ENCODE measurements around the gene CES1.

DNA sequence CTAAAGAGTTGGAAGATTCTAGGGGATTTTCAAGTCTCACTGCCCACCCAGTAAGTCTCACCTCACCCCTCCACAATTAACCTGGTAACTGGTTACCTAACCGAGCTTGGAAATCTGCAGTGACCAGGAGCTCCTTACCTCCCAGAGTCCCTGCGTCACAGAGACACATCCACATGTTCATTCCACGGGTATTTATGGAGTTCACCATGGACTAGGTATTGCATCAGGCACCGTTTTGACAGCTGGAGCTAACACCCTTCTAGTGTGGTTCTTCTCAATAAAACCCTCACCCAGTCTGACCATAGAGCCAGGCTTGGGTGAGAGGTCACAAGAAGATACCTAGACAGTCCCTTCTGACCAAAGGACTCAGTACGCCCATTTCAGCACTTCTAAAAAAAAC is 40.2 kb upstream of the CES1 start:
- TF ChIP-seq, protein P1, sequence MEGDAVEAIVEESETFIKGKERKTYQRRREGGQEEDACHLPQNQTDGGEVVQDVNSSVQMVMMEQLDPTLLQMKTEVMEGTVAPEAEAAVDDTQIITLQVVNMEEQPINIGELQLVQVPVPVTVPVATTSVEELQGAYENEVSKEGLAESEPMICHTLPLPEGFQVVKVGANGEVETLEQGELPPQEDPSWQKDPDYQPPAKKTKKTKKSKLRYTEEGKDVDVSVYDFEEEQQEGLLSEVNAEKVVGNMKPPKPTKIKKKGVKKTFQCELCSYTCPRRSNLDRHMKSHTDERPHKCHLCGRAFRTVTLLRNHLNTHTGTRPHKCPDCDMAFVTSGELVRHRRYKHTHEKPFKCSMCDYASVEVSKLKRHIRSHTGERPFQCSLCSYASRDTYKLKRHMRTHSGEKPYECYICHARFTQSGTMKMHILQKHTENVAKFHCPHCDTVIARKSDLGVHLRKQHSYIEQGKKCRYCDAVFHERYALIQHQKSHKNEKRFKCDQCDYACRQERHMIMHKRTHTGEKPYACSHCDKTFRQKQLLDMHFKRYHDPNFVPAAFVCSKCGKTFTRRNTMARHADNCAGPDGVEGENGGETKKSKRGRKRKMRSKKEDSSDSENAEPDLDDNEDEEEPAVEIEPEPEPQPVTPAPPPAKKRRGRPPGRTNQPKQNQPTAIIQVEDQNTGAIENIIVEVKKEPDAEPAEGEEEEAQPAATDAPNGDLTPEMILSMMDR (IDR thresholded peaks at IDR 0.05): no peak
- TF ChIP-seq POLR2AphosphoS5 (IDR thresholded peaks at IDR 0.05): no peak
- no peak for TF ChIP-seq POLR2A (IDR thresholded peaks at IDR 0.05)
